IPS-18a (cell line): ENCODE results near the gene NKX6-2.

Experiments used
- H3K27ac ChIP-seq: one replicate; pipeline ENCODE4 v1.5.1; 2013; ENCODE audit warnings: low read length
- H3K27me3 ChIP-seq: one replicate; pipeline ENCODE4 v1.6.1; 2013; ENCODE audit warnings: mild to moderate bottlenecking, low read length; ENCODE audit not compliant: control insufficient read depth, insufficient read depth
- H3K36me3 ChIP-seq: one replicate; pipeline ENCODE4 v1.6.1; 2013; ENCODE audit warnings: low read depth, low read length; ENCODE audit not compliant: control insufficient read depth
- H3K4me1 ChIP-seq: one replicate; pipeline ENCODE4 v1.6.1; 2013; ENCODE audit warnings: low read depth, low read length; ENCODE audit not compliant: control insufficient read depth
- H3K4me3 ChIP-seq: one replicate; pipeline ENCODE4 v1.5.1; 2013; ENCODE audit warnings: low read length
- H3K9ac ChIP-seq: one replicate; pipeline ENCODE4 v1.6.1; 2013; ENCODE audit warnings: mild to moderate bottlenecking, low read length, moderate library complexity
- H3K9me3 ChIP-seq: one replicate; pipeline ENCODE4 v1.6.1; 2013; ENCODE audit warnings: low read depth, low read length; ENCODE audit not compliant: control insufficient read depth

NKX6-2 gene

DNA sequence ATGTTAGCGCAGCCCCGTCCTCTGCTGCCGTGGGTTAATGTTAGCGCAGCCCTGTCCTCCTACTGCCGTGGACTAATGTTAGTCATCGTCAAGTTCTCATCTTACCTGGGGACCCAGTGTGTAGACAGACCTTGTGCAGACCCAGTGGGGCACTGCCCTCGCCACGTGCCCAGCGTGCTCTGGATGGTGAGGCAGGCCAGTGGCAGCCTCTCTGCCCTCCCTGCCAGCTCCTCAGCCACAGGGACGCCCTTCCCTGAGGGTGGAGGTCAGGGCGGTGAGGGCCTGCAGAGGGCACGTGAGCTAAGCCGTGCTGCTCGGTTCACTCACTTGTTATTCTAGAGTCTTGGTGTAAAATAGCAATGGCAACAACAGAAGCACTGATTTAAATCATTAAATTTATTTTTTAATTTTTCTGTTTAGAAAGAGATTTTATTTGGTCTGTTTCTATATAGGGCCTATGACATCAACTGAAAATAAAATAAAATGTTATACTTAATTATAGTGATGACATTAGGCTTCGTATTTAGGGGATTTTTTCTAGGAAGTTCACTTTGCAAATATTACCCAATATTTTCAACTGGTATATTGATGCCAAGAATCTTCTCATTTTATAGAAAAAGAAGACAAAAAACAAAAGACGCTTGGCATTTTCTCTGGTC is 48.4 kb downstream of the NKX6-2 start:
- no peak overlapping the region for H3K4me3 ChIP-seq
- no peaks in the 10 kb centered on the region for H3K27me3 ChIP-seq
- no peaks in the 10 kb centered on the region for H3K36me3 ChIP-seq
- H3K9me3 ChIP-seq = no peaks in the 10 kb centered on the region
- peaks cover under 1% of the 10 kb centered on the region for H3K4me1 ChIP-seq
- no peak overlapping the region for H3K27ac ChIP-seq
- H3K9ac ChIP-seq = no peak overlapping the region

DNA sequence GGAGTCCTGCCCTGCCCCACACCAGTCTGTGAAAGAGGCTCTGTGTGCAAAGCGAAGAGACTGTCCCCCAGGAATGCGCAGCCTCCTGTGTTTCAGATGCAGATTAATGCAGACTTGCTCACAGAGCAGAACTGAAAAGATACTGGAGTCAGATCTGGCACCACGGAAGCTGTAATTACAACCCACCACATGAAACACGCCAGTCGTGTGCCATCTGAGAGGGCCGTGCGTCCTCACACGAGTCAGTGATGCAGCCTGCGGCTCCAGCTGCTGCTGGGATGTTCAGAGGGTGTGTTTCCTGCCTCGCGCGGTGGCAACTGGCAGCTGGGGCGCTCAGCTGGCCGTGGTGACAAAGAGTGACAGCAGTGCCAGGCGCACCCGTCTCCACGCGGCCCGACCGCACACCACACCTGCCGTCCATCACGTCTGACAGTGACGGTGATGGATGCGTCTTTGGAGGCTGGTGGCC is 50.0 kb downstream of the NKX6-2 start:
- no peak overlapping the region for H3K4me3 ChIP-seq
- H3K9ac ChIP-seq = no peak overlapping the region
- no peaks in the 10 kb centered on the region for H3K4me1 ChIP-seq
- H3K27ac ChIP-seq = no peak overlapping the region
- no peaks in the 10 kb centered on the region for H3K36me3 ChIP-seq
- no peaks in the 10 kb centered on the region for H3K27me3 ChIP-seq
- no peaks in the 10 kb centered on the region for H3K9me3 ChIP-seq

GRCh38 chr10:132735341-132735775 is 50.6 kb downstream of the NKX6-2 start:
- Histone ChIP-seq H3K4me3 (no peak overlapping the region), H3K27me3 (no peaks in the 10 kb centered on the region), H3K36me3 (no peaks in the 10 kb centered on the region), H3K27ac (no peak overlapping the region), H3K9me3 (no peaks in the 10 kb centered on the region), H3K9ac (no peak overlapping the region), H3K4me1 (no peaks in the 10 kb centered on the region)

DNA sequence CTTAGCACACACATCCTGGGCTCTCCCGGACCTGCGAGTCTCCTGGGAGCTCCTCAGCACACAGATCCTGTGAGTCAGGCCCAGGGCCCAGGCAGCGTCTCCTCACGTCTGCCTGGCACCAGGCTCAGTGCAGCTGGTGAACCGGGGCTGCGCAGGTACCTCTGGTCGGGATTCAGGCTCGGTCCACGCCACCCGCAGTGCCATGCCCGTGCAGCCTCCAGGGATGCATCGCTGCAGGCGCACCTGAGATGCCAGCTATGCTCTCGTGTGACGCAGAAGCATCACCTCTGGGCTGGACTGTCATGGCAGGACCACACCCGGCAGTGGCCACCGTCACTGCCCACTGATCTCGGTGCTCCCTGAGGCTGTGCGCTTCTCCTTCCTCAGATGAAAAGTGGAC is 52.0 kb downstream of the NKX6-2 start:
- Histone ChIP-seq H3K4me3 (no peak overlapping the region), H3K9ac (no peak overlapping the region), H3K4me1 (no peaks in the 10 kb centered on the region)

More for the DNA sequence above, 52.0 kb downstream of the NKX6-2 start:
- no peaks in the 10 kb centered on the region for H3K36me3 ChIP-seq
- H3K27me3 ChIP-seq = no peaks in the 10 kb centered on the region
- no peaks in the 10 kb centered on the region for H3K9me3 ChIP-seq
- H3K27ac ChIP-seq = no peak overlapping the region
